ENCODE results near the gene LHFPL3.

GRCh38 chr7:104450861-104451260, 122.5 kb downstream of the LHFPL3 start:
- TF ChIP-seq SP1 (IDR thresholded peaks at IDR 0.05) (no peak), BHLHE40 (IDR thresholded peaks at IDR 0.05; ENCODE audit: borderline replicate concordance) (no peak), FOXM1 (IDR thresholded peaks at IDR 0.05; ENCODE audit: borderline replicate concordance) (no peak), FOXA1 (IDR thresholded peaks at IDR 0.05) (no peak), HDGF (IDR thresholded peaks at IDR 0.05; ENCODE audit: borderline replicate concordance) (no peak), SUZ12 (IDR thresholded peaks at IDR 0.05) (no peak), TARDBP (IDR thresholded peaks at IDR 0.05) (no peak)

Measured in HEK293T (cell line).